Breast epithelium (tissue), 4 donors: ENCODE results near the gene CFAP46. TPM values are rescaled to one million over a fixed set of nuclear protein-coding genes. Genes with fewer than 3 reads are reported as not detected.

Experiments
- DNase-seq, 2 donors: peaks; one replicate each; pipeline ENCODE4 v3.0.0-alpha.2; 2019; ENCODE audit warnings: low spot score in 2 of 2
- H3K27ac ChIP-seq, 2 donors: fragments of 200-600 bp; sonication (generic) in 1 of 2; one replicate each; pipeline ENCODE4 v1.5.1; 2016 to 2019; ENCODE audit warnings: mild to moderate bottlenecking in 1 of 2
- H3K27me3 ChIP-seq, 2 donors: fragments of 200-600 bp; sonication (generic) in 1 of 2; one replicate each; pipeline versions ENCODE4 v1.5.1 to v1.6.0; 2017 to 2019; ENCODE audit warnings: control low read depth in 1 of 2, mild to moderate bottlenecking in 1 of 2
- H3K36me3 ChIP-seq: fragments of 200-600 bp; one replicate; pipeline ENCODE4 v1.5.1; 2019
- H3K4me1 ChIP-seq, 2 donors: fragments of 200-600 bp; sonication (generic); one replicate each; pipeline ENCODE4 v1.5.1; 2016 to 2019; ENCODE audit warnings: control low read depth in 1 of 2
- H3K4me3 ChIP-seq, 3 donors: fragments of 200-600 bp; sonication (generic); 1 replicate in 2 of 3; 2 replicates in 1 of 3; pipeline ENCODE4 v1.5.1; 2016 to 2019; ENCODE audit warnings: mild to moderate bottlenecking in 3 of 3, moderate library complexity in 2 of 3
- H3K9me3 ChIP-seq, 2 donors: fragments of 200-600 bp; sonication (generic) in 1 of 2; one replicate each; pipeline ENCODE4 v1.5.1; 2016 to 2019; ENCODE audit warnings: control low read depth in 1 of 2
- POLR2A ChIP-seq: fragments of 450-650 bp; IDR thresholded peaks from one replicate; pipeline ENCODE4 v1.6.1; 2016; ENCODE audit warnings: antibody characterized with exemption, mild to moderate bottlenecking, moderate library complexity
- POLR2AphosphoS5 ChIP-seq, 3 donors: sonication (generic); formaldehyde crosslinking; IDR thresholded peaks; one replicate each; pipeline ENCODE4 v1.6.1; 2017; ENCODE audit warnings: antibody characterized with exemption in 3 of 3
- intact Hi-C: fragments of 100-400 bp; cut with DNase I; formaldehyde crosslinking; loops from one replicate; pipeline ENCODE4 v1.15.1; 2023; ENCODE audit warnings: low total_unique reads
- total RNA-seq, 3 donors: library from RNA; depleted of rRNA; stranded (reverse); fragments of >200 nt; gene quantifications; one replicate each; pipeline ENCODE4 v1.1.0, GENCODE V29; 2016
- TF ChIP-seq, protein P1 (sequence below), 3 donors: fragments of 450-650 bp; IDR thresholded peaks; one replicate each; pipeline ENCODE4 v1.5.1; 2016 to 2017; ENCODE audit warnings: antibody characterized with exemption in 3 of 3, mild to moderate bottlenecking in 3 of 3, moderate library complexity in 3 of 3

The CFAP46 gene
- total RNA-seq, 3 donors from 2014 or later, result 0.16 to 0.73 (median 0.66) TPM

GRCh38 chr10:132974249-132974796, 32.0 kb upstream of the CFAP46 start:
- no peak for DNase-seq

GRCh38 chr10:132973903-132974241, 31.5 kb upstream of the CFAP46 start:
- intact Hi-C loops, result no loop called here
- no peak for DNase-seq
- peaks cover 0 to 86% of the 10 kb centered on the region in 2 donors for H3K27me3 ChIP-seq

More at GRCh38 chr10:132974249-132974796, 32.0 kb upstream of the CFAP46 start:
- H3K9me3 ChIP-seq, result peaks cover 5 to 8% of the 10 kb centered on the region in 2 donors
- H3K27ac ChIP-seq, result no peak overlapping the region
- H3K27me3 ChIP-seq, result peaks cover 0 to 87% of the 10 kb centered on the region in 2 donors
- no peak for TF ChIP-seq POLR2A
- TF ChIP-seq, protein P1, sequence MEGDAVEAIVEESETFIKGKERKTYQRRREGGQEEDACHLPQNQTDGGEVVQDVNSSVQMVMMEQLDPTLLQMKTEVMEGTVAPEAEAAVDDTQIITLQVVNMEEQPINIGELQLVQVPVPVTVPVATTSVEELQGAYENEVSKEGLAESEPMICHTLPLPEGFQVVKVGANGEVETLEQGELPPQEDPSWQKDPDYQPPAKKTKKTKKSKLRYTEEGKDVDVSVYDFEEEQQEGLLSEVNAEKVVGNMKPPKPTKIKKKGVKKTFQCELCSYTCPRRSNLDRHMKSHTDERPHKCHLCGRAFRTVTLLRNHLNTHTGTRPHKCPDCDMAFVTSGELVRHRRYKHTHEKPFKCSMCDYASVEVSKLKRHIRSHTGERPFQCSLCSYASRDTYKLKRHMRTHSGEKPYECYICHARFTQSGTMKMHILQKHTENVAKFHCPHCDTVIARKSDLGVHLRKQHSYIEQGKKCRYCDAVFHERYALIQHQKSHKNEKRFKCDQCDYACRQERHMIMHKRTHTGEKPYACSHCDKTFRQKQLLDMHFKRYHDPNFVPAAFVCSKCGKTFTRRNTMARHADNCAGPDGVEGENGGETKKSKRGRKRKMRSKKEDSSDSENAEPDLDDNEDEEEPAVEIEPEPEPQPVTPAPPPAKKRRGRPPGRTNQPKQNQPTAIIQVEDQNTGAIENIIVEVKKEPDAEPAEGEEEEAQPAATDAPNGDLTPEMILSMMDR (IDR thresholded peaks at IDR 0.05), result no peak
- TF ChIP-seq POLR2AphosphoS5 (IDR thresholded peaks at IDR 0.05), result no peak
- intact Hi-C loops, result no loop called here
- H3K36me3 ChIP-seq, result no peaks in the 10 kb centered on the region
- no peaks in the 10 kb centered on the region for H3K4me1 ChIP-seq
- no peak overlapping the region for H3K4me3 ChIP-seq

DNA sequence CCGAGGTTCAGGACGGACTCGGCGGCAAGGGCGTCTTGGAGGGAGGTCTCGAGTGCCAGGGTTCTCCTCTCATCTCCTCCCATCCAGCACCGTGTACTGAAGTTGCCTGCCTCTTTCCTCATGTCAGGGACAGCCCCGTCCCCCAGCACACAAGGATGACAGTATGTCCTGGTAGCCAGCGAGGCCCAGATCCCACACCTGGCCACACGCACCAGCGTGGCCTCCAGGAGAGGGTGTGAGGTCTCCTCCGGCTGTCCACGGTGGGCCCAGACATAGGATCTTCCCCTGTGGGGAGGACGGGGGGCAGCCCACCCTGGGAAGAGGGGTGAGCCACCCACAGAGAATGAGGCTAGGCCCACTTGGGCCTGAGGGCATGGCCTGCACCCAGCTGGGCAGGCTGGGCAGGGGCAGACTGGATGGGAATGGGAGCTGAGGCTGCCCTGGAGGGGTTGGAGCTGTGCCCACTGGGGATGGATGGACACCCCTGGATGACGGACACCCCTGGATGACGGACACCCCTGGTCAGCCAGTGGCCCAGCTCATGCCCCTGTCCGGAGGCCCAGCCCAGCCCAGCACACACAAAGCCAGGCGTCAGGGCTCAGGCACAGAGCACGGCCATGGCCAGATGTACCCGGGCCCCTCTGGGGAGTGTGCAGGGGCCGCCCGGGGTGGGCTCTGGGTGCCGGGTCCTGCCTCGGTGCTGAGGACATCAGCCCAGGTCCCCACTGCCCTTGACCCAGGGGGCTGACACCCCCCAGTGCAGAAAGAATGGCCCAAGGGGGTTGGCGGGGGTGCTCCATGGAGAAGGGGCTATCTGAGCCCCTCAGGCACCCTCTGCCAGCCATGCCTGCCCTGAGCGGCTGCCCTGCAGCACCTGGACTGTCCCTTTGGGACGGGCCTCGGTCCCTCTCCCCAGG, 30.9 kb upstream of the CFAP46 start:
- no peak for DNase-seq
- TF ChIP-seq POLR2A (no peak), POLR2AphosphoS5 (IDR thresholded peaks at IDR 0.05) (no peak)
- TF ChIP-seq, protein P1 (IDR thresholded peaks at IDR 0.05), result no peak
- Histone ChIP-seq H3K27me3 (peaks cover 0 to 86% of the 10 kb centered on the region in 2 donors), H3K27ac (no peak overlapping the region), H3K36me3 (no peaks in the 10 kb centered on the region), H3K4me3 (no peak overlapping the region), H3K4me1 (no peaks in the 10 kb centered on the region), H3K9me3 (peaks cover 5 to 8% of the 10 kb centered on the region in 2 donors)
- intact Hi-C loops, result no loop called here

More at GRCh38 chr10:132973903-132974241, 31.5 kb upstream of the CFAP46 start:
- TF ChIP-seq POLR2A (no peak), POLR2AphosphoS5 (IDR thresholded peaks at IDR 0.05) (no peak)
- TF ChIP-seq, protein P1 (IDR thresholded peaks at IDR 0.05), result no peak
- Histone ChIP-seq H3K27ac (no peak overlapping the region), H3K9me3 (peaks cover 5 to 8% of the 10 kb centered on the region in 2 donors), H3K36me3 (no peaks in the 10 kb centered on the region), H3K4me3 (no peak overlapping the region), H3K4me1 (no peaks in the 10 kb centered on the region)

DNA sequence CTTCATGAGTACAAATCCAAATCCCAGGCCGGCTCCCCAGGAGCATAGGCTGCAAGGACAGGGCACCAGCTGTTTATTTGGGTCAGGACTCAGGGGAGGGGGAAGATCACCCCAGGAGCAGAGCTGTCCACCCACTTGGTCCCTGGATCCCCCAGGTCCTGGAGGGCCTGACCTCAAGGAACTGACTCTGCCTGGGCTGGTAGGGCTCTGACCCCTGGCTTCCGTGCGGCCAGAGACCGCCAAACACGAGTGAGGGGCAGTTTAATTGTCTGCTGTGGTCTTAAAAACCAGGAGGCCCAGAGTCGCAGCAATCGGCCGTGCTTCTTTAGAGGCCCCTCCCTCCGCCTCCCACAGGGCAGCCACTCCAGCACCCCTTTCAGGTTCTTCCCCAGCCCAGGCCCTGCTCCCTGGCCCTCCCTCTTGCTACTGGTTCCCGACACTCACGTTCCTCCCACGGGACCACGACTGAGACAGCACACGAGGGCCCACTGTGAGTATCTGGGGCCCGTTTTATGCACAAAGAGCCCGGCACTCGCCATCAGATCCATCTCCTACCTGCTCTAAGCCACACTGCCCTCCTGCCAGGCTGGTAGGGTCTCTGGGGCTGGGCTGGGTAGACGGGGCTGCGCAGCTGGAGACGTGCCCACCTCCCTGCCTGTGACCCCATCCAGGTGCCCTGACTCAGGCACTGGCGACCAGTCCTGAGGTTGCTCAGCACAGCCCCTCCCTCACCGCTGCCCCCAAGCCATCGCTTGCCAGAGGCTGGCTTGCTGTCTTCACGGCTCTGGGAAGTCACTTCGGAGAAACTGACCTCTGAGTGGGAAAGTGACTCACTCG, 30.0 kb upstream of the CFAP46 start:
- Histone ChIP-seq H3K36me3 (no peaks in the 10 kb centered on the region), H3K4me3 (no peak overlapping the region), H3K27me3 (peaks cover 0 to 83% of the 10 kb centered on the region in 2 donors), H3K9me3 (peaks cover 5 to 8% of the 10 kb centered on the region in 2 donors), H3K4me1 (no peaks in the 10 kb centered on the region), H3K27ac (no peak overlapping the region)
- intact Hi-C loops, result no loop called here
- TF ChIP-seq POLR2AphosphoS5 (IDR thresholded peaks at IDR 0.05), result no peak
- TF ChIP-seq, protein P1 (IDR thresholded peaks at IDR 0.05), result no peak
- no peak for TF ChIP-seq POLR2A
- DNase-seq, result peak in 1 of 2 donors; percentile 33
